Measurements from ENCODE around the gene GNG7. TPM values are rescaled to one million over a fixed set of nuclear protein-coding genes. Genes with fewer than 3 reads are reported as not detected.
"Not testable (repeated sequence)": the region's sequence is repeated elsewhere in the genome, so short reads cannot be mapped to it uniquely, and the experiment has no call there.

The GNG7 gene
- polyA plus RNA-seq, 4 donors = 0.99 to 3.5 (median 2.6) TPM; not detected in 1

DNA sequence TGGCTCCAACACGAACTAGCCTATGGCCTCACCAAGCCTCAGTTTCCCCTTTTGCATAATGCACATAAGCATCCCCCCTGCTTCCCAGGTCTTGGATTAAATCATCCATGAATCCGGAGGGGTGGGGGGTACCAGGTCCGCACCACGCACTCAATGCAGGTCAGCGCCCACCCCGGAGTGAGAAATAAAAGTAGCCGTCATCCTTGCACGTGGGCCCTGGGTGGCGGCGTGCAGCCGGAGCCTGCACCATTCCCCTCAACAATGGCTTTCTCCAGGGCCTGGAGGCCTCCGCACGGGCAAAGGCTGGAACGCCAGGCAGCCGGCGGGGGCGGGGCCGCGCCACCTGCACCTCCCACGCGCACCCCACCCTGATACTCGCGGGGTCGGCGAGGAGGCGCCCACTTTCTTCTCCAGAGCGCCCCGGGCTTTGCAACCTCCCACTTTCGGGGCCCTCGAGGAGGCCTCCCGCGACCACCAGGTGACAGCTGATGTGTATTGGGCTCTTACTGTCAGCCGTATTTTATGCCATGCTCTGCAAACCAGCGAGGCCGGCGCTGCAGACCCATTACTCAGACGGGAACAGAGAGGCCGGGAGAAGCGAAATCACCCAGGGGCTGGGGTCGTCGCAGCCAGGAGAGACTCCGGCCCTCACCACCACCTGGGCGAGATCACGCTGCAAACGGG is 227.3 kb downstream of the GNG7 start:
- DNase-seq = peak; percentile 45 to 50
- peak overlapping the region in 2 of 3 donors; percentile 35 to 85 for H3K27ac ChIP-seq (ENCODE audit: low read depth in 1 of 3, low read length in 2 of 3)
- peaks cover 0 to 51% (median 0%) of the 10 kb centered on the region in 3 donors for H3K27me3 ChIP-seq (ENCODE audit: control insufficient read depth in 3 of 3, insufficient read depth in 3 of 3, low read length in 3 of 3)
- peaks cover 4 to 40% (median 4%) of the 10 kb centered on the region in 3 donors for H3K4me1 ChIP-seq (ENCODE audit: control insufficient read depth in 3 of 3, insufficient read depth in 2 of 3, low read depth in 1 of 3, low read length in 2 of 3)
- H3K4me3 ChIP-seq (ENCODE audit: low read depth in 1 of 3, low read length in 3 of 3) = peak overlapping the region; percentile 37 to 38 (median 38)
- H3K9me3 ChIP-seq (ENCODE audit: control insufficient read depth in 2 of 2, insufficient read depth in 1 of 2, low read depth in 1 of 2, low read length in 1 of 2) = no peaks in the 10 kb centered on the region
- no peaks in the 10 kb centered on the region for H3K36me3 ChIP-seq (ENCODE audit: control insufficient read depth in 3 of 3, insufficient read depth in 2 of 3, low read depth in 1 of 3, low read length in 3 of 3)
- no peak for FAIRE-seq
- 0 to 1% (median 1%) methylated on average over 40 to 45 of the region's 45 CpGs for WGBS, 3 donors

DNA sequence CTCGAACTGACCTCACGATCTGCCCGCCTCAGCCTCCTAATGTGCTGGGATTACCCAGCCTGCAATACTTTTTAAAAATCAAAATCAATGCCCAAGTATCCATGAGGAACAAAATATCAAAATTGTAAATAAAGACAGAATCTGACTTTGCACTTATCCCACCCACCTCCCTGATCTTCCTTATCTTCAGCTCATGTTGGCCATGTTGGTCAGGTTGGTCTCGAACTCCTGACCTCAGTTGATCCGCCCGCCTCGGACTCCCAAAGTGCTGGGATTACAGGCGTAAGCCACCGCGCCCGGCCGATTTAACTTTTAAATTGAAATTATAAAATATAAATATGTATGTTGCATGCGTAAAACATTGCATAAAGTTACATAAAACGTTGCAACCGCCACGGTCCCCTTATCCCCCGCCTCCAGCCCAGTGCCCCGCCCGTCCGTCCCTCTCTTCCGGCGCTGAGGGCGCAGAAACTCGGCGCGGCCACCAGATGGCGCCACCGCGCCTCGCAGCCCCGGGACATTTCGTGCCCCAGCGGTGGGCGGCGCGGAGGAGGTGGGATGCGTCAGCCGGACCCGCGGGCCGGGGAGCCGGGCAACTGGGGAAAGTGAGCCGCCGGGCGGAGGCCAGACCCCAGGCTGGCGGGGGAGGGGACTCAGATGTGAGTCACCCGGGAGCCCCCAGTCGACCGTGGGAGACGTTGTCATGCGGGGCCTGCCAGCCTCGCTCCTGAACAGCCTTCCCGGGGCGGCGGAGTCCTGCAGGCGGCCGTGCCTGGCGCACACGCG is 228.1 kb downstream of the GNG7 start:
- peaks cover 4 to 40% (median 4%) of the 10 kb centered on the region in 3 donors for H3K4me1 ChIP-seq (ENCODE audit: control insufficient read depth in 3 of 3, insufficient read depth in 2 of 3, low read depth in 1 of 3, low read length in 2 of 3)
- DNase-seq = peak; percentile 70 to 86
- H3K9me3 ChIP-seq (ENCODE audit: control insufficient read depth in 2 of 2, insufficient read depth in 1 of 2, low read depth in 1 of 2, low read length in 1 of 2) = no peaks in the 10 kb centered on the region
- WGBS, 3 donors = 6 to 7% (median 7%) methylated on average over 52 to 60 of the region's 60 CpGs
- no peaks in the 10 kb centered on the region for H3K36me3 ChIP-seq (ENCODE audit: control insufficient read depth in 3 of 3, insufficient read depth in 2 of 3, low read depth in 1 of 3, low read length in 3 of 3)
- peak overlapping the region; percentile 5 to 38 (median 26) for H3K4me3 ChIP-seq (ENCODE audit: low read depth in 1 of 3, low read length in 3 of 3)
- peak overlapping the region in 2 of 3 donors; percentile 35 to 85 for H3K27ac ChIP-seq (ENCODE audit: low read depth in 1 of 3, low read length in 2 of 3)
- H3K27me3 ChIP-seq (ENCODE audit: control insufficient read depth in 3 of 3, insufficient read depth in 3 of 3, low read length in 3 of 3) = peaks cover 0 to 47% (median 0%) of the 10 kb centered on the region in 3 donors
- no peak for FAIRE-seq

DNA sequence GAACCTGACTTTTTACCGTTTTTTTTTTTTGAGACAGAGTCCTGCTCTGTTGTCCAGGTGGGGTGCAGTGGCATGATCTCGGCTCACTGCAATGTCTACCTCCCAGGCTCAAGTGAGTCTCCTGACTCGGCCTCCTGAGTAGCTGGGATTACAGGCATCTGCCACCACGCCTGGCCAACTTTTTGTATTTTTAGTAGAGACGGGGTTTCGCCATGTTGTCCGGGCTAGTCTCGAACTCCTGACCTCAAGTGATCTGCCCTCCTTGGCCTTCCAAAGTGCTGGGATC is 232.6 kb downstream of the GNG7 start:
- not testable (repeated sequence) for DNase-seq; H3K36me3 ChIP-seq (ENCODE audit: control insufficient read depth in 3 of 3, insufficient read depth in 2 of 3, low read depth in 1 of 3, low read length in 3 of 3); H3K4me3 ChIP-seq (ENCODE audit: low read depth in 1 of 3, low read length in 3 of 3); FAIRE-seq; H3K27ac ChIP-seq (ENCODE audit: low read depth in 1 of 3, low read length in 2 of 3); H3K27me3 ChIP-seq (ENCODE audit: control insufficient read depth in 3 of 3, insufficient read depth in 3 of 3, low read length in 3 of 3); H3K9me3 ChIP-seq (ENCODE audit: control insufficient read depth in 2 of 2, insufficient read depth in 1 of 2, low read depth in 1 of 2, low read length in 1 of 2); H3K4me1 ChIP-seq (ENCODE audit: control insufficient read depth in 3 of 3, insufficient read depth in 2 of 3, low read depth in 1 of 3, low read length in 2 of 3)
- 82 to 88% (median 86%) methylated on average over 8 of the region's 8 CpGs for WGBS, 3 donors

DNA sequence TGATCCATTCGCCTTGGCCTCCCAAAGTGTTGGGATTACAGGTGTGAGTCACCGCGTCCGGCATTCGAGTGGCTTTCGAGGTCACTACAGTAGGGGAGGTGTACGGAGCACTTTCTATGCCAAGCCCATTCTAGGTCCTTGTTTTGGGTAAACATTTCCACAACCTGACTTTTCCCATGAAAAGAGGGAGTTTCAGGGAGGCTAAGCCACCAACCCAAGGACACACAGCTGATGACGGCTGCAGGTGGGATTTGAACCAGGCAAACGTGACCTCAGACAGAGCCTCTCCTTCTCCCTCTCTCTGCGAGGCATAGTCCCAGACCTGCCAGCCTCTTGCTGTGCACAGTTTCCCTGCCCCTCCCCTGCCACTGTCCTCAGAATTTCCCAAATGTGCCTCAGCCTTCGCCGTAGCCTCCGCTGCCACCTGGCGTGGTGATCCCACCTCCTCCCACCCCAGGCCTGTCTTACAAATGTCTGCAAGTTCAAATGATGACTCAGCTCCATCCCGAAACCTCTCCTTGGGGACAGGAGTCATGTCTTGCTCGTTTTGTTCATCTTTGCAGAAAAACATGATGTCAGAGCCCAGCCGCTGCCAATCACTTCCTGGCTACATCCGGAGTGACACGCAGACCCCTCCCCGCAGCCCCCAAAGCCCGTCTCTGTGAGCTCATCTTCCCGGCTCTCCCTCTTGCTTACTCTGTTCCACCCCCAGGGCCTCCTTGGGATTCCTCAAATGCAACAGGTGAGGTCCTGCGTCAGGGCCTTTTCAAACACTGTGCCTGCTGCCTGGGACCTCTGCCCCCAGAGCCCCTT is 233.2 kb downstream of the GNG7 start:
- H3K27me3 ChIP-seq (ENCODE audit: control insufficient read depth in 3 of 3, insufficient read depth in 3 of 3, low read length in 3 of 3) = peaks cover 0 to 7% (median 0%) of the 10 kb centered on the region in 3 donors
- FAIRE-seq (no peak), DNase-seq (no peak)
- H3K4me1 ChIP-seq (ENCODE audit: control insufficient read depth in 3 of 3, insufficient read depth in 2 of 3, low read depth in 1 of 3, low read length in 2 of 3) = no peaks in the 10 kb centered on the region
- H3K4me3 ChIP-seq (ENCODE audit: low read depth in 1 of 3, low read length in 3 of 3) = no peak overlapping the region
- H3K36me3 ChIP-seq (ENCODE audit: control insufficient read depth in 3 of 3, insufficient read depth in 2 of 3, low read depth in 1 of 3, low read length in 3 of 3) = no peaks in the 10 kb centered on the region
- no peaks in the 10 kb centered on the region for H3K9me3 ChIP-seq (ENCODE audit: control insufficient read depth in 2 of 2, insufficient read depth in 1 of 2, low read depth in 1 of 2, low read length in 1 of 2)
- H3K27ac ChIP-seq (ENCODE audit: low read depth in 1 of 3, low read length in 2 of 3) = no peak overlapping the region
- WGBS, 3 donors = 53 to 69% (median 60%) methylated on average over 23 of the region's 23 CpGs

DNA sequence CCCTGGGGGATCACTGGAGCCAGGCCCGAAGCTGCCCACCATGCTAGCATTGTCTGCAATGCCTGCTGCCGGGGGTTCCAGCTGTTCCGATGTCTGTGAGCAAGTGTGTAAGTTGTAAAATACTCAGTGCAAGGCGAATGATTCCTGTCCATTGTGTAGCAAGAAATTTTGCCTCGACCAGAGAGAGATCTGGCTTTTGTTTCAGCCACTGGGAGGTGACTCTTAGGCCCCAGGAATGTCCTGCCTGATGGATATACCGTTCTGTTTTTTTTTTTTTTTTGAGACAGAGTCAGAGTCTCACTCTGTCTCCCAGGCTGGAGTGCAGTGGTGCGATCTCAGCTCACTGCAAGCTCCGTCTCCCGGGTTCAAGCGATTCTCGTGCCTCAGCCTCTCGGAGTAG is 233.9 kb downstream of the GNG7 start:
- H3K36me3 ChIP-seq (ENCODE audit: control insufficient read depth in 3 of 3, insufficient read depth in 2 of 3, low read depth in 1 of 3, low read length in 3 of 3) = no peaks in the 10 kb centered on the region
- no peak for DNase-seq
- no peak overlapping the region for H3K4me3 ChIP-seq (ENCODE audit: low read depth in 1 of 3, low read length in 3 of 3)
- no peak overlapping the region for H3K27ac ChIP-seq (ENCODE audit: low read depth in 1 of 3, low read length in 2 of 3)
- no peaks in the 10 kb centered on the region for H3K4me1 ChIP-seq (ENCODE audit: control insufficient read depth in 3 of 3, insufficient read depth in 2 of 3, low read depth in 1 of 3, low read length in 2 of 3)
- FAIRE-seq = no peak
- peaks cover 0 to 7% (median 0%) of the 10 kb centered on the region in 3 donors for H3K27me3 ChIP-seq (ENCODE audit: control insufficient read depth in 3 of 3, insufficient read depth in 3 of 3, low read length in 3 of 3)
- 77 to 82% (median 82%) methylated on average over 12 of the region's 12 CpGs for WGBS, 3 donors
- no peaks in the 10 kb centered on the region for H3K9me3 ChIP-seq (ENCODE audit: control insufficient read depth in 2 of 2, insufficient read depth in 1 of 2, low read depth in 1 of 2, low read length in 1 of 2)

DNA sequence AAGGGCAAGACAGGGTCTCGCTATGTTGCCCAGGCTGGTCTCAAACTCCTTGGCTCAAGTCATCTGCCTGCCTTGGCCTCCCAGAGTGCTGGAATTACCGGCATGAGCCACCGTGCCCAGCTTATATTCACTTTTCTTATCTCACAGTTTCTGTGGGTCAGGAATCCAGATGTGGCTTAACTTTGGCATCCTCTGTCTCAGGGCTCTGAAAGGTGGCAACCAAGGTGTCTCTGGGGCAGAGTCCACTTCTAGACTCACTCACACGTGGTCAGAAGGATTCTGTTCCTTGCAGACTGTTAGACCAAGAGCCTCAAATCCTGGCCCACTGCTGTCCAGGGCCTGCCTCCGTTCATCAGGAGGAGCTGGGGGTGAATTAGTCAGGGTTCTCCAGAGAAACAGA is 238.1 kb downstream of the GNG7 start:
- peaks cover 0 to 9% (median 0%) of the 10 kb centered on the region in 3 donors for H3K4me1 ChIP-seq (ENCODE audit: control insufficient read depth in 3 of 3, insufficient read depth in 2 of 3, low read depth in 1 of 3, low read length in 2 of 3)
- no peak overlapping the region for H3K4me3 ChIP-seq (ENCODE audit: low read depth in 1 of 3, low read length in 3 of 3)
- FAIRE-seq = no peak
- WGBS, 3 donors = 37 to 65% (median 58%) methylated on average over 5 of the region's 5 CpGs
- DNase-seq = peak; percentile 37 to 55
- peaks cover 0 to 4% (median 0%) of the 10 kb centered on the region in 3 donors for H3K27me3 ChIP-seq (ENCODE audit: control insufficient read depth in 3 of 3, insufficient read depth in 3 of 3, low read length in 3 of 3)
- no peak overlapping the region for H3K27ac ChIP-seq (ENCODE audit: low read depth in 1 of 3, low read length in 2 of 3)
- no peaks in the 10 kb centered on the region for H3K36me3 ChIP-seq (ENCODE audit: control insufficient read depth in 3 of 3, insufficient read depth in 2 of 3, low read depth in 1 of 3, low read length in 3 of 3)
- H3K9me3 ChIP-seq (ENCODE audit: control insufficient read depth in 2 of 2, insufficient read depth in 1 of 2, low read depth in 1 of 2, low read length in 1 of 2) = no peaks in the 10 kb centered on the region

DNA sequence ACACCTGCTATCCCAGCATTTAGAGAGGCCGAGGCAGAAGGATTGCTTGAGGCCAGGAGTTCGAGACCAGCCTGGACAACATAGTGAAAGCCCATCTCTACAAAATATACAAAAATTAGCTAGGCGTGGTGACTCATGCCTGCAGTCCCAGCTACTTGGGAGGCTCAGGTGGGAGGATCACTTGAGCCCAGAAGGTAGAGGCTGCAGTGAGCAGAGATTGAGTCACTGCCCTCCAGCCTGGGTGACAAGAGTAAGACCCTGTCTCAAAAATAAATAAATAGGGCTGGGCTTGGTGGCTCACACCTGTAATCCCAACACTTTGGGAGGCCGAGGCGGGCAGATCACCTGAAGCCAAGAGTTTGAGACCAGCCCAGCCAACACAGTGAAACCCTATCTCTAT is 238.8 kb downstream of the GNG7 start:
- H3K4me3 ChIP-seq (ENCODE audit: low read depth in 1 of 3, low read length in 3 of 3); H3K4me1 ChIP-seq (ENCODE audit: control insufficient read depth in 3 of 3, insufficient read depth in 2 of 3, low read depth in 1 of 3, low read length in 2 of 3); DNase-seq; FAIRE-seq; H3K9me3 ChIP-seq (ENCODE audit: control insufficient read depth in 2 of 2, insufficient read depth in 1 of 2, low read depth in 1 of 2, low read length in 1 of 2); H3K27ac ChIP-seq (ENCODE audit: low read depth in 1 of 3, low read length in 2 of 3); H3K36me3 ChIP-seq (ENCODE audit: control insufficient read depth in 3 of 3, insufficient read depth in 2 of 3, low read depth in 1 of 3, low read length in 3 of 3); H3K27me3 ChIP-seq (ENCODE audit: control insufficient read depth in 3 of 3, insufficient read depth in 3 of 3, low read length in 3 of 3): not testable (repeated sequence)
- 96 to 97% (median 96%) methylated on average over 5 of the region's 5 CpGs for WGBS, 3 donors

Data from small intestine (tissue), 7 donors.